Cardiac septum (tissue), 1 donor: ENCODE results near the gene TMEM59. TPM values are rescaled to one million over a fixed set of nuclear protein-coding genes. Genes with fewer than 3 reads are reported as not detected.
"Not testable (repeated sequence)": the region's sequence is repeated elsewhere in the genome, so short reads cannot be mapped to it uniquely, and the experiment has no call there.

Experiments used
- DNase-seq: peaks from one replicate; pipeline ENCODE4 v3.0.0-alpha.2; 2020; ENCODE audit warnings: low spot score
- intact Hi-C: fragments of 100-400 bp; cut with DNase I; formaldehyde crosslinking; loops from one replicate; pipeline ENCODE4 v1.14.0; 2022
- microRNA-seq: library from miRNA; unstranded; fragments of <30 nt; microRNA quantifications from one replicate; pipeline ENCODE4 v1.2.0, GENCODE V29; 2020
- total RNA-seq: library from RNA; stranded (reverse); fragmentation: NEBNext Ultra II Directional; extraction: Animal tissue kit (Norgen Biotek cat#: 25700); gene quantifications from one replicate; pipeline ENCODE4 v1.2.1, GENCODE V29; 2021
- donor health status: DM: no; HTN: no; CAD: no.

Gene TMEM59
- total RNA-seq, 1 donor from 2014 or later = 289 TPM

- DNase-seq = no peak
- intact Hi-C loops = no loop called here
These were observed 57.3 kb downstream of the TMEM59 start for GRCh38 chr1:53995683-53996082.

- intact Hi-C loops, DNase-seq: not testable (repeated sequence)
These were observed 58.5 kb downstream of the TMEM59 start for GRCh38 chr1:53994516-53994915.

GRCh38 chr1:53992085-53992874 lies 60.7 kb downstream of the TMEM59 start:
- intact Hi-C loops = no loop called here
- DNase-seq = no peak

- intact Hi-C loops = no loop called here
- DNase-seq = no peak
These were observed 65.1 kb downstream of the TMEM59 start for GRCh38 chr1:53987880-53988279.

- intact Hi-C loops = no loop called here
- DNase-seq = no peak
These were observed 66.5 kb downstream of the TMEM59 start for GRCh38 chr1:53986458-53986857.

GRCh38 chr1:53984726-53985125 lies 68.3 kb downstream of the TMEM59 start:
- intact Hi-C loops = no loop called here
- DNase-seq = no peak

- no peak for DNase-seq
- intact Hi-C loops = no loop called here
These were observed 70.3 kb downstream of the TMEM59 start for GRCh38 chr1:53982763-53983104.

- intact Hi-C loops = no loop called here
- no peak for DNase-seq
These were observed 70.8 kb downstream of the TMEM59 start for GRCh38 chr1:53982034-53982762.

- no peak for DNase-seq
- intact Hi-C loops = no loop called here
These were observed 71.8 kb downstream of the TMEM59 start for GRCh38 chr1:53981220-53981619.

GRCh38 chr1:53979712-53980450 lies 73.1 kb downstream of the TMEM59 start:
- DNase-seq = no peak
- intact Hi-C loops = no loop called here

Small RNA genes lying within 50 kb of the gene (microRNA-seq; reads per million reads assigned to microRNA genes)
- 1.8 reads per million for gene MIR4781

Other genes with a start within 250 kb of the TMEM59 start
- 6.0 TPM for gene NDC1, start 214.9 kb downstream of the TMEM59 start, total RNA-seq
- gene YIPF1, start 163.4 kb downstream of the TMEM59 start, total RNA-seq = 13.4 TPM
- gene DIO1, start 159.0 kb downstream of the TMEM59 start, total RNA-seq = not detected
- gene IFT25, start 107.5 kb downstream of the TMEM59 start, total RNA-seq = 11.1 TPM
- 19.1 TPM for gene LRRC42, start 106.9 kb downstream of the TMEM59 start, total RNA-seq
- not detected for gene LDLRAD1, start 35.0 kb downstream of the TMEM59 start, total RNA-seq
- gene TCEANC2, start 404 bp upstream of the TMEM59 start, total RNA-seq = 4.1 TPM
- not detected for gene CDCP2, start 99.8 kb upstream of the TMEM59 start, total RNA-seq
- gene CYB5RL, start 146.8 kb upstream of the TMEM59 start, total RNA-seq = 5.7 TPM
- 71.7 TPM for gene MRPL37, start 147.0 kb upstream of the TMEM59 start, total RNA-seq